IgD-negative memory B cell (primary cell): ENCODE measurements around the gene PLA2G4D. TPM values are rescaled to one million over a fixed set of nuclear protein-coding genes. Genes with fewer than 3 reads are reported as not detected.
A peak's percentile ranks its signal among the peaks of the same experiment; 100 is the strongest.

Experiments used
- H3K27ac Mint-ChIP-seq, 3 donors: one replicate each; pipeline ENCODE4 v1.8.0; 2020 to 2022; ENCODE audit warnings: mild to moderate bottlenecking in 3 of 3, mixed read lengths in 3 of 3, moderate library complexity in 1 of 3
- H3K27me3 Mint-ChIP-seq: one replicate; pipeline ENCODE4 v1.8.0; 2021; ENCODE audit warnings: mixed read lengths
- H3K36me3 Mint-ChIP-seq: one replicate; pipeline ENCODE4 v1.8.0; 2020; ENCODE audit warnings: mild to moderate bottlenecking, mixed read lengths
- H3K4me1 Mint-ChIP-seq, 3 donors: one replicate each; pipeline ENCODE4 v1.8.0; 2020 to 2022; ENCODE audit warnings: mixed read lengths in 3 of 3, mild to moderate bottlenecking in 1 of 3
- H3K4me3 Mint-ChIP-seq, 4 donors: one replicate each; pipeline ENCODE4 v1.8.0; 2020 to 2022; ENCODE audit warnings: mild to moderate bottlenecking in 4 of 4, mixed read lengths in 4 of 4, moderate library complexity in 3 of 4
- H3K9me3 Mint-ChIP-seq, 3 donors: one replicate each; pipeline ENCODE4 v1.8.0; 2020 to 2021; ENCODE audit warnings: mixed read lengths in 3 of 3, mild to moderate bottlenecking in 1 of 3
- polyA plus RNA-seq: library from polyadenylated mRNA; unstranded; fragments of 300-500 nt; fragmentation: Illumina TruSeq; gene quantifications from one replicate; pipeline ENCODE4 v1.2.3, GENCODE V29; 2021

PLA2G4D gene
- polyA plus RNA-seq, 1 donor from 2014 or later = not detected

DNA sequence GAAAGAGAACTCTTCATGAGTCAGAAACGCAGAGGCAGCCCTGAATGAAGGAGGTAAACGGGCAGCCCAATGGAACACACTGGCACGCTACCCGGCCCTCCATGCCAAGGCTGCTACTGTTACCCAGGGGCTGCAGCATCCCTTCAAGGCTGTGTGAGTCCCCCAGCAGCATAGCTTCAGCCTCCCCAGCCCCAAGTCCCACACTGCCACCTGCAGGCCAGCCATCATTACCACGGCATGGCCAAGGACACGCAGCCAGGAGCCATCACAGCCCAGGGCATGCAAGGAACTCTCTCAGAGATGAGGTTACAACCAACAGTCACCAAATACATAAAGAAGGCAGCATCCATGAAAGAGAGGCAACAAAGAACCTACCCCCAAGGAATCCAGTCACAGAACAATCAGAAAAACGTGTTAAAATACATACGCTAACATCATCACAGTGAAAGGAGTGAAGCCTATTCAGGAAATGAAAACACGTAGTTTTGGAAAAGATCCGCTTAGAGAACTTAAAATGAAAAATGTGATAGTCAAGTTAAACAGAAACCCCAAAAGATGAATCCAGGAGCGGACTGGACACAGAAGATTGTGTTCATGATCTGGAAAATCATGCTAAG is 39.6 kb upstream of the PLA2G4D start:
- no peak overlapping the region for H3K4me3 Mint-ChIP-seq
- H3K9me3 Mint-ChIP-seq = no peaks in the 10 kb centered on the region
- peaks cover 18% of the 10 kb centered on the region for H3K27me3 Mint-ChIP-seq
- H3K4me1 Mint-ChIP-seq = peaks cover 0 to 3% (median 1%) of the 10 kb centered on the region in 3 donors
- no peaks in the 10 kb centered on the region for H3K36me3 Mint-ChIP-seq
- no peak overlapping the region for H3K27ac Mint-ChIP-seq

- no peak overlapping the region for H3K4me3 Mint-ChIP-seq
- H3K36me3 Mint-ChIP-seq = no peaks in the 10 kb centered on the region
- H3K27me3 Mint-ChIP-seq = peaks cover 19% of the 10 kb centered on the region
- peaks cover 0 to 3% (median 1%) of the 10 kb centered on the region in 3 donors for H3K4me1 Mint-ChIP-seq
- no peak overlapping the region for H3K27ac Mint-ChIP-seq
- no peaks in the 10 kb centered on the region for H3K9me3 Mint-ChIP-seq
These were observed 39.0 kb upstream of the PLA2G4D start for GRCh38 chr15:42133356-42133755.

DNA sequence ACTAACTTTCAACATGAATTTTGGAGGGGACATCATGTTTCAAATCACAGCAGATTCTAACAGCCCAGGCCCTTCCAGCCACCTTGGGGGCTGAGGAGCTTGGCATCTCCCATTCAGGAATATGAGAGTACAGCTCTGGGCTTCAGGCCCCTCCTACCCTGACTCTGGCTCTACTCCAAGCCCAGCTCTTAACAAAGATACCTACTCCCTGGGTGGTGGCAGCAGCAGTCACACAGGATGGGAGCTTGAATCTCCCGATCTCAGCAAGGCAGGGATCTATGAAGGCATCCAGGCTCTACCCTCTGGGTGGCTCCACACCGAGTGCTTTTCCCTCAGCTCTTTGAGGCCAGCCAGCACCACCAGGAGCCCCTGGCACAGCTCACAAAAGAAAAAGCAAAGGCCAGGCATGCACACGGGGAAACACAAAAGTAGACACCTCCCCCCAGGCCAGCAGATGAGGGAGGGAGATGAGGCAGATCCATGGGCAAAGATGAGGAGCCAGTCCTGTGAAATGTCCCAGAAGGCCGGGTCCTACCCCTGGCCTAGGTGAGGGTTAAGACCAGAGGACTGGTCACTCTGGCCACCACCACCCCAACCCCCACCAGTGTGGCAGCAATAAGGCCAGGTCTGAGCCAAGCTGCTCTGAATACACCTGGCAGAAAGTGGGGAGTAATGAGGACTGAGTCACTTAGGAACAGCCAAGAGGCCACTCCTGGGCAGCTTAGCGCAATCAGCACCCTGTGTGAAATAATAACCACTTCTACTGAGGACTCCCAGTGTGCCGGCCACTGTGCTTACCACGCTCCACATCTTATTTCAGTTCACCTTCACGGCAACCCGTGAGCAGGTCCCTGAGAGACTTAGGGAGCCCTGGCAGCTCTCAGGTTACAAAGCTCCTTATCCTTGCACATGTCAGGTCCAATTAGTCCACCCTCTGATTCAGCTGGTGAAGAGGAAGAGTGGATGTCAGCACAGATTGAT is 37.8 kb upstream of the PLA2G4D start:
- Mint-ChIP-seq H3K4me1 (peaks cover 0 to 3% (median 1%) of the 10 kb centered on the region in 3 donors), H3K27ac (no peak overlapping the region), H3K27me3 (peaks cover 19% of the 10 kb centered on the region), H3K36me3 (no peaks in the 10 kb centered on the region), H3K4me3 (no peak overlapping the region), H3K9me3 (no peaks in the 10 kb centered on the region)

- Mint-ChIP-seq H3K36me3 (no peaks in the 10 kb centered on the region), H3K4me1 (peaks cover 0 to 3% (median 1%) of the 10 kb centered on the region in 3 donors), H3K27me3 (peaks cover 19% of the 10 kb centered on the region), H3K9me3 (no peaks in the 10 kb centered on the region), H3K27ac (no peak overlapping the region), H3K4me3 (no peak overlapping the region)
These were observed 36.6 kb upstream of the PLA2G4D start for GRCh38 chr15:42131006-42131405.

- no peaks in the 10 kb centered on the region for H3K36me3 Mint-ChIP-seq
- H3K4me3 Mint-ChIP-seq = no peak overlapping the region
- H3K27me3 Mint-ChIP-seq = peaks cover 17% of the 10 kb centered on the region
- peaks cover 0 to 3% (median 1%) of the 10 kb centered on the region in 3 donors for H3K4me1 Mint-ChIP-seq
- no peaks in the 10 kb centered on the region for H3K9me3 Mint-ChIP-seq
- no peak overlapping the region for H3K27ac Mint-ChIP-seq
These were observed 36.1 kb upstream of the PLA2G4D start for GRCh38 chr15:42130246-42130986.

- H3K36me3 Mint-ChIP-seq = no peaks in the 10 kb centered on the region
- peaks cover 16% of the 10 kb centered on the region for H3K27me3 Mint-ChIP-seq
- no peak overlapping the region for H3K27ac Mint-ChIP-seq
- H3K9me3 Mint-ChIP-seq = no peaks in the 10 kb centered on the region
- peak overlapping the region in 1 of 4 donors; percentile 42 for H3K4me3 Mint-ChIP-seq
- peaks cover 0 to 3% (median 1%) of the 10 kb centered on the region in 3 donors for H3K4me1 Mint-ChIP-seq
These were observed 35.0 kb upstream of the PLA2G4D start for GRCh38 chr15:42129364-42129763.

GRCh38 chr15:42128476-42128875 is 34.1 kb upstream of the PLA2G4D start:
- Mint-ChIP-seq H3K36me3 (no peaks in the 10 kb centered on the region), H3K27ac (no peak overlapping the region), H3K27me3 (peaks cover 16% of the 10 kb centered on the region), H3K4me1 (peaks cover 0 to 3% (median 1%) of the 10 kb centered on the region in 3 donors), H3K4me3 (no peak overlapping the region), H3K9me3 (no peaks in the 10 kb centered on the region)

GRCh38 chr15:42123546-42123945 is 29.2 kb upstream of the PLA2G4D start:
- H3K4me3 Mint-ChIP-seq = no peak overlapping the region
- H3K9me3 Mint-ChIP-seq = no peaks in the 10 kb centered on the region
- no peaks in the 10 kb centered on the region for H3K36me3 Mint-ChIP-seq
- no peak overlapping the region for H3K27ac Mint-ChIP-seq
- peaks cover 0 to 2% (median 0%) of the 10 kb centered on the region in 3 donors for H3K4me1 Mint-ChIP-seq
- peaks cover 13% of the 10 kb centered on the region for H3K27me3 Mint-ChIP-seq

GRCh38 chr15:42121682-42122081 is 27.3 kb upstream of the PLA2G4D start:
- H3K27ac Mint-ChIP-seq = no peak overlapping the region
- H3K9me3 Mint-ChIP-seq = no peaks in the 10 kb centered on the region
- peaks cover 13% of the 10 kb centered on the region for H3K27me3 Mint-ChIP-seq

DNA sequence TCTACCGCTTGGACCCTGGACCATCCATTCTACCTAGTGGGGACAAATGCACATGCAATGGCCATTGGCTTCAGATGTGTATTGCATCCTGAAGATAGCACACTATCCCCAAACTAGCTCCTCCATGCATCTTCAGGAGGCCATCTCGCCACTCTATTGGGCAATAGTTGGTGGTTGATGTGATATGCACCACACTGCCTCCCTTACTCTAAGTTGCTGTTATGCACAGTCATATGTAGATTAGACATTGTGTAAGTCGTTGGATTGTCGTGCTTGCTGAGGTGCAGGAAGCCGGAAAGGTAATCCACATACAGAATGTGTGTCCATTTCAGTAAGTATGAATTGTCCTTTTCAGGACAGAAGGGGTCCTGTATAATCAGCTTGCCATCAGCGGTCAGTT is 26.7 kb upstream of the PLA2G4D start:
- H3K27me3 Mint-ChIP-seq = peaks cover 13% of the 10 kb centered on the region

More at GRCh38 chr15:42121682-42122081, 27.3 kb upstream of the PLA2G4D start:
- Mint-ChIP-seq H3K4me3 (no peak overlapping the region), H3K4me1 (peaks cover 0 to 2% (median 2%) of the 10 kb centered on the region in 3 donors), H3K36me3 (no peaks in the 10 kb centered on the region)

DNA sequence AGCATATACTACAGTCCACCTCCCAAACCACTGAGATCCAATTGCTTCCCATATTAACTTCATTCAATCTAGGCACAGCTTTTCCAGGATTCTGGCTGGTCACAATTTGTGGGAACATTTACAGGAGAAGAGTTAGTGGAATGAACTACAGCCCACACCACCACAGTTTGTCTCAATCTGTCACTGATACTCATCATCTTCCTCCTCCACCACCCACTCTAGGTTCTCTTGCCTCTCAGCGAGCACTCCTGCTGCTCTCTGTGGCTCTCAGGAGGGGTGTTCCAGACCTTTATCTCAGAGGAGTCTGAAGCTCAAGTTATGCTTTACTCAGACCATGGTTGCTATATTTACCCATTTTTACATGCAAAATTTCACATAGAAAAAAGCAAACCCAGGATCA is 25.9 kb upstream of the PLA2G4D start:
- H3K9me3 Mint-ChIP-seq = peaks cover 3 to 5% (median 4%) of the 10 kb centered on the region in 3 donors

More for the DNA sequence above, 26.7 kb upstream of the PLA2G4D start:
- peaks cover 0 to 2% (median 2%) of the 10 kb centered on the region in 3 donors for H3K4me1 Mint-ChIP-seq
- peaks cover 3 to 4% (median 4%) of the 10 kb centered on the region in 3 donors for H3K9me3 Mint-ChIP-seq
- H3K4me3 Mint-ChIP-seq = no peak overlapping the region
- H3K36me3 Mint-ChIP-seq = no peaks in the 10 kb centered on the region
- no peak overlapping the region for H3K27ac Mint-ChIP-seq

GRCh38 chr15:42119446-42119760 is 25.0 kb upstream of the PLA2G4D start:
- peaks cover 3 to 5% (median 4%) of the 10 kb centered on the region in 3 donors for H3K9me3 Mint-ChIP-seq
- no peak overlapping the region for H3K27ac Mint-ChIP-seq
- peaks cover 13% of the 10 kb centered on the region for H3K27me3 Mint-ChIP-seq
- no peaks in the 10 kb centered on the region for H3K36me3 Mint-ChIP-seq
- H3K4me1 Mint-ChIP-seq = peaks cover 0 to 2% (median 2%) of the 10 kb centered on the region in 3 donors
- no peak overlapping the region for H3K4me3 Mint-ChIP-seq

More for the DNA sequence above, 25.9 kb upstream of the PLA2G4D start:
- Mint-ChIP-seq H3K4me3 (peak overlapping the region in 1 of 4 donors; percentile 24), H3K4me1 (peaks cover 0 to 2% (median 2%) of the 10 kb centered on the region in 3 donors), H3K27me3 (peaks cover 13% of the 10 kb centered on the region), H3K36me3 (no peaks in the 10 kb centered on the region), H3K27ac (no peak overlapping the region)

- H3K27me3 Mint-ChIP-seq = peaks cover 13% of the 10 kb centered on the region
- H3K36me3 Mint-ChIP-seq = no peaks in the 10 kb centered on the region
- peaks cover 0 to 2% (median 2%) of the 10 kb centered on the region in 3 donors for H3K4me1 Mint-ChIP-seq
- H3K27ac Mint-ChIP-seq = no peak overlapping the region
- peaks cover 3 to 5% (median 4%) of the 10 kb centered on the region in 3 donors for H3K9me3 Mint-ChIP-seq
- no peak overlapping the region for H3K4me3 Mint-ChIP-seq
These were observed 24.5 kb upstream of the PLA2G4D start for GRCh38 chr15:42118650-42119445.

GRCh38 chr15:42111924-42112323 is 17.6 kb upstream of the PLA2G4D start:
- no peaks in the 10 kb centered on the region for H3K36me3 Mint-ChIP-seq
- no peak overlapping the region for H3K4me3 Mint-ChIP-seq
- peaks cover 14% of the 10 kb centered on the region for H3K27me3 Mint-ChIP-seq
- peaks cover 6 to 15% (median 9%) of the 10 kb centered on the region in 3 donors for H3K4me1 Mint-ChIP-seq
- no peak overlapping the region for H3K27ac Mint-ChIP-seq
- peaks cover 3 to 8% (median 5%) of the 10 kb centered on the region in 3 donors for H3K9me3 Mint-ChIP-seq
